ENCODE measurements around the gene PLXNA2.

GRCh38 chr1:208209896-208210589, 34.1 kb downstream of the PLXNA2 start:
- TF ChIP-seq CTCF (IDR thresholded peaks at IDR 0.05; ENCODE audit: insufficient read depth, low read depth, low read length): no peak
- no peak for TF ChIP-seq EZH2 (IDR thresholded peaks at IDR 0.05; ENCODE audit: insufficient read depth, low read length)

Measured in astrocyte (in vitro differentiated cells and primary cell).